Activated CD8-positive, alpha-beta T cell treated with anti-CD3 and anti-CD28 coated beads for 36 hours (primary cell): ENCODE data around the gene PLOD3. TPM values are rescaled to one million over a fixed set of nuclear protein-coding genes. Genes with fewer than 3 reads are reported as not detected.

Experiments
- ATAC-seq: fragments of 200-7000 bp; cut with Tn5 transposase; one replicate; pipeline ENCODE4 v1.10.0; 2021; ENCODE audit warnings: mild to moderate bottlenecking, moderate library complexity
- CTCF ChIA-PET: fragments of 350-600 bp; sonication (Branson Sonifier 250); formaldehyde crosslinking; loops from one replicate; lab custom pipeline; 2021; ENCODE audit warnings: antibody characterized with exemption; lab: Charles Lee
- POLR2A ChIA-PET: fragments of 350-600 bp; sonication (Branson Sonifier 250); formaldehyde crosslinking; loops from one replicate; lab custom pipeline; 2021; ENCODE audit warnings: antibody characterized with exemption; lab: Charles Lee
- DNase-seq: peaks from one replicate; pipeline ENCODE4 v3.0.0-alpha.2; 2020
- H3K27ac Mint-ChIP-seq: one replicate; pipeline ENCODE4 v1.8.0; 2021; ENCODE audit warnings: mild to moderate bottlenecking, mixed read lengths
- H3K27me3 Mint-ChIP-seq: one replicate; pipeline ENCODE4 v1.8.0; 2021; ENCODE audit warnings: mixed read lengths
- H3K36me3 Mint-ChIP-seq: one replicate; pipeline ENCODE4 v1.8.0; 2021; ENCODE audit warnings: low read depth, mixed read lengths
- H3K4me1 Mint-ChIP-seq: one replicate; pipeline ENCODE4 v1.8.0; 2021; ENCODE audit warnings: low read depth, mixed read lengths
- H3K4me3 Mint-ChIP-seq: one replicate; pipeline ENCODE4 v1.8.0; 2021; ENCODE audit warnings: mild to moderate bottlenecking, moderate library complexity, mixed read lengths
- H3K9me3 Mint-ChIP-seq: one replicate; pipeline ENCODE4 v1.8.0; 2021; ENCODE audit warnings: mixed read lengths
- CTCF ChIP-seq: fragments of 200-600 bp; IDR thresholded peaks from one replicate; pipeline ENCODE4 v1.8.0; 2022; ENCODE audit warnings: antibody characterized with exemption, mild to moderate bottlenecking
- intact Hi-C: fragments of 100-400 bp; cut with micrococcal nuclease; formaldehyde crosslinking; loops from one replicate; pipeline ENCODE4 v1.10.0; 2022
- total RNA-seq, 2 experiments: library from RNA; stranded (reverse); gene quantifications; one replicate each; pipeline ENCODE4 v1.2.3, GENCODE V29; 2021

The PLOD3 gene
- total RNA-seq, 2 experiments from 2014 or later: 20.4 to 24.4 TPM

DNA sequence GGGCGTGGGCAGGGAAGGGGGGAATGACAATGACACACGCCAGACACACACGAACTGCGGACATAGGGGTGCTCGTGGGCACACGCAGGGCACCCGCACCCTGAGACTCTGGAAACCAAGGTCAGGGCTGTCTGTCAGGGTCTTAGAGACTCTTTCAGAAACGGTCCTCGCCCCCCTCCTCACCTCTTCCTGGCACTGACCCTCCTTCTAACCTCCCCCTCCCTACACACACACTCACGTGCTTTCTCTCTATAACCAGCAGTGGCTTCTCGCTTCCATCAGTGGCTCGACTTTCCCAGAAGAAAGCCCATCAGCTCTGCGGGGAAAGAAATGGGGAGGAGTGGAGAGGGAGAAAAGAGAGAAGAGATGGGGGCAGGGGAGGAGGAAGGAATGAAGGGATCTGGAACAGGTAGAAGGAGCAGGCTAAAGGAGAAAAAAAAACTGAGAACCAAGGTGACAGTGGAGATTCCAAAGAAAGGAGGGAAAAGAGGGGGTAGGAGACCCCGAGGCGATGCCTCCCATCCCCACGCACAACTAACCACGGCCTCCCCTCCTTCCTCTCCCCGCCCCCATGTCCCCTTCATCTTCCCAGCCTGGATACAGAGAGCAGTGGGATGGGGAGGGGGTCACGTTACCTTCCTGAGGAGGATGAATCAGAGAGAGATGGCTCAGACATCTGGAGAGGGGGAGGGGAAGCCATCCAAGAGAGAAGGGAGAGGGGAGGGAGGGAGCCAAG, 50.3 kb downstream of the PLOD3 start:
- Mint-ChIP-seq H3K4me3 (no peak overlapping the region), H3K27me3 (peaks cover 70% of the 10 kb centered on the region), H3K27ac (no peak overlapping the region), H3K9me3 (no peaks in the 10 kb centered on the region), H3K36me3 (no peaks in the 10 kb centered on the region), H3K4me1 (peaks cover 70% of the 10 kb centered on the region)
- CTCF ChIA-PET: no interaction called here
- POLR2A ChIA-PET: interaction anchor here (0.6 kb wide), 1 partner anchor 11 kb away, joined by 3 read pairs; no protein-coding TSS in a partner anchor
- DNase-seq: no peak
- intact Hi-C loops: no loop called here
- ATAC-seq: no peak
- no peak for TF ChIP-seq CTCF

GRCh38 chr7:101166648-101166908, 50.8 kb downstream of the PLOD3 start:
- H3K27me3 Mint-ChIP-seq: peaks cover 65% of the 10 kb centered on the region
- H3K36me3 Mint-ChIP-seq: peaks cover under 1% of the 10 kb centered on the region
- H3K4me3 Mint-ChIP-seq: no peak overlapping the region
- intact Hi-C loops: no loop called here
- ATAC-seq (no peak), DNase-seq (no peak)
- no peaks in the 10 kb centered on the region for H3K9me3 Mint-ChIP-seq
- ChIA-PET POLR2A (interaction anchor here (0.6 to 1.4 kb wide), 2 partner anchors 10 to 12 kb away, joined by 3 to 4 read pairs; no protein-coding TSS in a partner anchor), CTCF (interaction anchor here (1.7 to 2.3 kb wide), 2 partner anchors 8 to 26 kb away, joined by 7 to 8 read pairs; no protein-coding TSS in a partner anchor)
- no peak for TF ChIP-seq CTCF
- no peak overlapping the region for H3K27ac Mint-ChIP-seq
- peaks cover 65% of the 10 kb centered on the region for H3K4me1 Mint-ChIP-seq

DNA sequence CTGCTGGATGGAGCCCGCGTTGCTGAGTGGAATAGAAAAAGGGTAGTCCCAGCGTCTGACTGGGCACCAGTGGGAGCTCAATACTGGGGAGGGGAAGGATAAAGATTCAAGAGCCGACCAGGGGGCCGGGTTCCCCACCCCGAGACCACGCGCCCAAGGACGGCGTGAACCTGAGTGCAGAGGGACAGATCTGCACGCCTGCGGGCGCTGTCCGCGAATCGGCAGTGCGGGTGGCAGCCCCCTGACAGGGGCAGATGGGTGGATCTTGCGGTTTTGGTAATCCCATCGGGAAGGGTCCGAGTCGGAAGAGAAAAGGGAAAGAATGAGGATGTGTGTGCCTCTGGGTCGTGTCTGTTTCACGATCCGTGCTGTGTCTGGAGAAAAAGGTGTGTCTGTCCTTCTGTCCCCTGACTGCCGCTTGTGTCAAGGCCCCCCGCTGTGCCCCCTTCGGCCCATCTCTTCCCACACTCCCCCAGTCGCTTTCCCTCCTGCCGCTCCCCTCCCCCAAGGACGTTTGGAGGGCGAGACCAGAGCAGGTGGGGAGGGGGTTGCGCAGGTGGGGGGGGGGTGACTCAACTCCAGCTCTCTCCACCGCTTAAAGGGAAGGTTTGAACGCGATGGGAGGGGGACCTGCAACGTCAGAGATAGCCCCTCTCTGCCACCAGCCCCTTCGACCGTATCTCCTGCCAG, 51.3 kb downstream of the PLOD3 start:
- TF ChIP-seq CTCF: no peak
- no peak overlapping the region for H3K27ac Mint-ChIP-seq
- H3K4me3 Mint-ChIP-seq: peak overlapping the region; percentile 69
- POLR2A ChIA-PET: interaction anchor here (1.2 to 1.4 kb wide), 2 partner anchors 9 to 78 kb away, joined by 4 read pairs; partner anchors contain the start of gene FIS1
- H3K27me3 Mint-ChIP-seq: peaks cover 62% of the 10 kb centered on the region
- CTCF ChIA-PET: interaction anchor here (1.2 to 2.7 kb wide), 5 partner anchors 8 to 78 kb away, joined by 5 to 27 read pairs (median 7); no protein-coding TSS in a partner anchor
- ATAC-seq (no peak), DNase-seq (no peak)
- peaks cover 61% of the 10 kb centered on the region for H3K4me1 Mint-ChIP-seq
- no peaks in the 10 kb centered on the region for H3K9me3 Mint-ChIP-seq
- intact Hi-C loops: no loop called here
- peaks cover 5% of the 10 kb centered on the region for H3K36me3 Mint-ChIP-seq

GRCh38 chr7:101165075-101165957, 52.1 kb downstream of the PLOD3 start, which contains the start of gene VGF:
VGF (minus strand) TSS chr7:101165569; CDS start chr7:101164843, 726 bp downstream.
- CTCF ChIA-PET: interaction anchor here (0.9 to 2.7 kb wide), 7 partner anchors 9 to 78 kb away, joined by 3 to 27 read pairs (median 6); partner anchors contain the start of gene AP1S1

More at GRCh38 chr7:101165075-101165957, 52.1 kb downstream of the PLOD3 start, which contains the start of gene VGF:
- Mint-ChIP-seq H3K36me3 (peaks cover 6% of the 10 kb centered on the region), H3K4me3 (peak within 1 kb of the TSS; percentile 69), H3K4me1 (peaks cover 53% of the 10 kb centered on the region), H3K27me3 (peaks cover 54% of the 10 kb centered on the region), H3K27ac (no peak within 1 kb of the TSS), H3K9me3 (no peaks in the 10 kb centered on the region)
- ATAC-seq (peak; percentile 75), DNase-seq (peak; percentile 96)
- no peak for TF ChIP-seq CTCF
- intact Hi-C loops: no loop called here
- POLR2A ChIA-PET: interaction anchor here (1.2 to 1.4 kb wide), 2 partner anchors 9 to 79 kb away, joined by 4 read pairs; partner anchors contain the start of gene FIS1
